GM18505 (cell line): ENCODE measurements around the gene IL16.

Experiments used
- ATAC-seq: cut with Tn5 transposase; IDR thresholded peaks from one replicate; pipeline ENCODE4 v1.9.1; 2021; ENCODE audit not compliant: unreplicated experiment
- POLR2A ChIP-seq: IDR thresholded peaks from 4 replicates; pipeline ENCODE4 v1.6.1; 2011; ENCODE audit warnings: borderline replicate concordance; ENCODE audit not compliant: insufficient read depth, insufficient read length; ENCODE audit errors: extremely low read depth

IL16 gene

GRCh38 chr15:81227716-81228115, 31.0 kb downstream of the IL16 start:
- TF ChIP-seq POLR2A, result no peak
- ATAC-seq, result no peak

DNA sequence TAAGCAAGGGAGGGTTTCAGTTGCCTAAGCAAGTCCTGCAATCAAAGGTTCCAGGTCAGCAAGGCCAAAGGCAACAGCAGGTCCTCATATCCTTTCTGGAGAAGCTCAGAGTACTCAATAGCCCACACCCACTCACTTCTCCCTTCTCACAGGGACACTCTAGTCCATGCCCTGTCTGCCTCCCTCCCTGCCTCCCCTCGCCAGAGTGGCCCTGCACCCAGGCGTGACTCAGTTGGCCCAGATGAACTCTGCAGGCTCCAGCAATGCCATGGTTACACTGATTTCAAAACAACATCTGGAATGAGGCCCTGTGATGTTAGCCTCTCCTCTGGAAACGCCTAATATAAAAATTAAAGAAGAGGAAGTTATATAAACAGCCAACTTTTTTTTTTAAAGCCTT, 32.9 kb downstream of the IL16 start:
- no peak for TF ChIP-seq POLR2A

DNA sequence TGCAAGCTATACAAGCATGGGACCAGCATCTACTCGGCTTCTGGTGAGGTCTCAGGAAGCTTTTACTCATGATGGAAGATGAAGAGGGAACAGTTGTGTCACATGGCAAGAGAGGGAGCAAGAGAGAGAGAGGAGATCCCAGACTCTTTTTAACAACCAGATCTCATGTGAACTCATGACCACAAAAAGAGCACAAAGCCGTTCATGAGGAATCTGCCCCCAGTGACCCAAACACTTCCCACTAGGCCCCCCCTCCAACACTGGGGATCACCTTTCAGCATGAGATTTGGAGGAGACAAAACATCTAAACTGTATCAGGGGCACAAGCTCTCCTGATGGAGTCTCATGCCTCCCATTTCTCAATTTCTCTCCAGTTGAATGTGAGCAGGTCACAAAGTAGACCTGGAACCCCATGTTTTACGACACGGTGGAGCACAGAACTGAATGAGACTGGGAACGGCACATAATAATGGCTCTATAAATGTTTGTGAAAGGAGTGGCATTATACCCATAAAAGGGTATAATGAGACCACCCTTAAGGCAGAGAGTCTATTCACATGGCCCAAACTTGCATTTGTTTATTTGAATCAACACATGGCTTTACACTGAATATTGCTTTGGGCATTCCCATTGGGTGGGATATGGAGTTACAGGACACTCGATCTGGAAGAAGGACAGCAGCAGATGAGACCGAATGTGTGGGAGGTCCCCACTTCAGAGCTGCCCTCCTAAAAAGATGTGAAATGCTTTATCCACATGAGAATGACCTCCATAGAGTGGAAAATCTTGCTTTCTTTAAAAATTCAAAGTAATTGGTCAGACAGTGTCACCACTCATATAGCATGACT, 38.8 kb downstream of the IL16 start:
- no peak for ATAC-seq
- no peak for TF ChIP-seq POLR2A

More for the DNA sequence above, 32.9 kb downstream of the IL16 start:
- no peak for ATAC-seq

- ATAC-seq, result no peak
- TF ChIP-seq POLR2A, result no peak
Observed at GRCh38 chr15:81239190-81239589, 42.5 kb downstream of the IL16 start.

GRCh38 chr15:81242778-81243177, 46.1 kb downstream of the IL16 start:
- ATAC-seq, result no peak
- TF ChIP-seq POLR2A, result no peak

GRCh38 chr15:81244306-81244705, 47.6 kb downstream of the IL16 start:
- TF ChIP-seq POLR2A, result no peak
- no peak for ATAC-seq

GRCh38 chr15:81253846-81254245, 57.2 kb downstream of the IL16 start:
- no peak for TF ChIP-seq POLR2A
- no peak for ATAC-seq

DNA sequence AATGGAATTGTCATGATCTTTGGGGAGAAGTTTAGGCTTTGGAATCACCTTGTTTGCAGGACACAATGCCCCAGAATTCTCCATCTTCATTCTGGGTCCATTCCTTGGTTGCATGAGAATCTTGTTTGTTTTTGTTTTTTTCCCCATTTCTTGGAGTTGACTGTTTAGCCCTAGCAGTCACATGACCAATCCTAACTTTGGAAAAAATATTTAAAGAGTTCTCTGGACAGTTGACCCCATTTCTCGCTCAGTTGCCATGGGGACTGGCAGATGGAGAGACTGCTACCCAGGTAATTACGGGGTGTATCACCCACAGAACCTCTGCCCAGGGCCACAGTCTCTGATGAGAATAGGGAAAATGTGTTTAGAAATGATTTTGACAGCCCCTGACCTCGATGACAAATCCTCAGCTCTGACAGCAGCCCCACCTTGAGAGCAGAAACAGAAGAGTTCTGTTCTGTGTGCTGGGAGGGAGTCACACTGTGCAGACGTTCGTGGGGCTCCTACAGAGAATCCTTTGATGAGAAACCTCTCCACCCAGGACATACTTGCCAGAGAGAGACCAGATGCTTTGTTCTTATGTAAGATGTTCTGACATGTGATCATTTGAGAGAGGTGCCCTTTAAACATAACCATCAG, 57.7 kb downstream of the IL16 start:
- no peak for TF ChIP-seq POLR2A
- no peak for ATAC-seq

- no peak for ATAC-seq
- TF ChIP-seq POLR2A, result no peak
Observed at GRCh38 chr15:81254916-81255290, 58.2 kb downstream of the IL16 start.

DNA sequence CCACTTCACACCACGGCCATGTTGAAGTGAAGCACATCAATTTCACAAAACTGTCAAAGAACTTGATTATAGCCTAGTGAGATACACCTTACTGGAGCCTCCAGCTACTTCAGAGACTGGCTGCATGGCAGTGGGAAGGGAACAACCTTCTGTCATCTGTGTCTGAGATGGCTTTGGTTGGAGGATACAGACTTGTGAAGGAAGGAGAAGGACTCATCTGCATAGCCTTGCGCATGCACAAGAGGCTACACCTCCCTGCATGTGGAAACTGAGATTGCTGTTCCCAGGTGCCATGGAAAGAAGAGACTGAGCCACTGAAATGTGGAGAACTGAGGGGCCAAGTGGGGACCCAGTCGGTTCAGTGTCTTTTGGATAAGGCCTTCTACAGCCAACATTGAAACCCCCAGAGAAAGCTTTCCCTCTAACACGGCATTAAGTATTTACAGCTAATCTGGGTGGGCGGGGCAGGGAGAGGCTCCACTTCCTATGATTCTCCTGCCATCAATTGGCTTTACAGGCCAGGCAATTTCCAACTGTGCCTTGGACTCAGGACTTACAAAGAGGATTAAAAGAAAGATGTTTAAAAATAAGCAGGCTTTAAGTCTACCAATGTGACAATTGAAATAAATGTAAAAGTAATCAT, 58.8 kb downstream of the IL16 start:
- ATAC-seq, result no peak
- TF ChIP-seq POLR2A, result no peak

DNA sequence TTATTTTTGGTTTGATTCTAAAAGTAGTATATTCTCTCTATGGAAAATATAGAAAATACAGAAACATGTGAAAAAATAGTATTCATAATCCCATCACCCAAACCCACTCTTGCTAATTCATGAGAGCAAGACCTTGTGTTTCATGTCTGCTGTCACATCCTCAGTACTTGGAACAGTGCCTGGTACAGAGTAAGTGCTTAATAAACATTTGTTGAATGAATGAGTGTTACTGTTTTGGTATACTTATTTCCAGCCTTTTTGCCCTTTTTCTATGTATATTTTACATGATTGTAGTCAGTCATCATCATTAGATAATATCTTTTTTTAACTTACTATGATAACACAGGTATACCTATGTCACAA, 59.3 kb downstream of the IL16 start:
- no peak for TF ChIP-seq POLR2A
- no peak for ATAC-seq

GRCh38 chr15:81256916-81257315, 60.2 kb downstream of the IL16 start:
- no peak for TF ChIP-seq POLR2A
- no peak for ATAC-seq

DNA sequence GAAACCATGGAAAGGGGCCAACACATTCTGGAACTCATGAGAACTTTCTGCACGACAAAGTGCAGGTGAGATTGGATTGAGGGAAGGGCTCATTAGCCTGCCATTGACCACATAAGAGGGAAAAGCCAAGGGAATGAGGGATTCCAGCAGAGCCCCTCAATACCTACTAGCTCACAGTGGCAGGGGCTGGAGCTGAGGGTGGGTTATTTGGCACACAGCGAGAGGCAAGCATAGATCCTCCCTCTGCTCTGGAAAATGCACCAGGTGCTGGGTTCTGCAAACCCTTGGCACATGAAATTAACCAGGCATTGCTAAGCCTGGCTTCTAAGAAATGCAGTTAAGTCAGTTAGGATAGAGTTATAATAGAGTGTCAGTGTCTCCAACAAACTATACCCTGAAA, 60.8 kb downstream of the IL16 start:
- no peak for TF ChIP-seq POLR2A
- ATAC-seq, result no peak

DNA sequence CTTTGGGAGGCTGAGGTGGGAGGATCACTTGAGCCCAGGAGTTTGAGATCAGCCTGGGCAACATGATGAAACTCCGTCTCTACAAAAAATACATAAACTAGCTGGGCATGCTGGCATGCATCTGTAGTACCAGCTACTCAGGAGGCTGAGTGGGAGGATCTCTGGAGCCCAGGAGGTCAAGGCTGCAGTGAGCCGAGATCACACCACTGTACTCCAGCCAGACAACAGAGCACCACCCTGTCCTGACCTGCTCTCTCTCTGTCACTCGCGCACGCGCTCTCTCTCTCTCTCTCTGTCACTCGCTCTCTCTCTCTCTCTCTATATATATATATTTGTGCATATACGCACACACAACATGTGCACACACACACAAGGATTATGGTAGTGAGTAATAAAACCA, 61.8 kb downstream of the IL16 start:
- ATAC-seq, result no peak
- TF ChIP-seq POLR2A, result no peak
